OCI-LY7 (cell line): ENCODE measurements around the gene CNOT4. TPM values are rescaled to one million over a fixed set of nuclear protein-coding genes. Genes with fewer than 3 reads are reported as not detected.

Experiments
- BruUV-seq: library from RNA; stranded (reverse); fragments of 400-500 nt; replicated peaks from 2 replicates; lab custom pipeline; 2021; lab: Mats Ljungman, UMichigan
- CTCF ChIA-PET: fragments of 300-600 bp; sonication (Branson Sonifier 250); formaldehyde crosslinking; loops from one replicate; lab custom pipeline; 2022; ENCODE audit warnings: antibody characterized with exemption; ENCODE audit not compliant: unreplicated experiment; lab: Charles Lee
- POLR2A ChIA-PET: fragments of 300-600 bp; sonication (Branson Sonifier 250); formaldehyde crosslinking; loops from one replicate; lab custom pipeline; 2022; ENCODE audit warnings: antibody characterized with exemption; lab: Charles Lee
- DNase-seq: peaks from one replicate; pipeline ENCODE4 v3.0.0-alpha.2; 2015; ENCODE audit warnings: low spot score
- H2AFZ ChIP-seq: fragments of 200-600 bp; sonication (generic), shearing (Covaris generic); 2 replicates; pipeline ENCODE4 v1.6.1; 2014; ENCODE audit warnings: mild to moderate bottlenecking, antibody characterized with exemption, low read length, moderate library complexity
- H3K27ac ChIP-seq: fragments of 200-600 bp; sonication (generic); 2 replicates; pipeline ENCODE4 v1.5.1; 2014; ENCODE audit warnings: mixed run types, low read depth, mild to moderate bottlenecking, moderate library complexity, low read length, inconsistent platforms; ENCODE audit not compliant: poor library complexity, severe bottlenecking
- H3K36me3 ChIP-seq: fragments of 200-600 bp; sonication (generic); 2 replicates; pipeline ENCODE4 v1.6.1; 2014; ENCODE audit warnings: mild to moderate bottlenecking, antibody characterized with exemption, low read length, moderate library complexity, mixed read lengths; ENCODE audit not compliant: insufficient read depth
- H3K4me1 ChIP-seq: fragments of 200-600 bp; sonication (generic); 2 replicates; pipeline ENCODE4 v1.5.1; 2014; ENCODE audit warnings: mild to moderate bottlenecking, low read length; ENCODE audit not compliant: insufficient read depth, poor library complexity, severe bottlenecking
- H3K4me2 ChIP-seq: fragments of 200-600 bp; sonication (generic); 2 replicates; pipeline ENCODE4 v1.6.1; 2014; ENCODE audit warnings: mild to moderate bottlenecking, low read length
- H3K4me3 ChIP-seq: fragments of 200-600 bp; sonication (generic); 2 replicates; pipeline ENCODE4 v1.5.1; 2014; ENCODE audit warnings: mild to moderate bottlenecking, low read depth, low read length; ENCODE audit not compliant: poor library complexity, severe bottlenecking
- H3K79me2 ChIP-seq: fragments of 200-600 bp; sonication (generic); 2 replicates; pipeline ENCODE4 v1.6.1; 2016; ENCODE audit warnings: low read depth, mild to moderate bottlenecking, low read length, moderate library complexity, mixed read lengths; ENCODE audit not compliant: insufficient read depth
- H3K9me2 ChIP-seq: fragments of 200-600 bp; sonication (generic); 2 replicates; pipeline ENCODE4 v1.6.1; 2016; ENCODE audit warnings: mild to moderate bottlenecking, low read length, mixed read lengths; ENCODE audit not compliant: insufficient read depth
- H3K9me3 ChIP-seq: fragments of 200-600 bp; sonication (generic); 2 replicates; pipeline ENCODE4 v1.6.1; 2014; ENCODE audit warnings: mild to moderate bottlenecking, mixed run types, low read length, mixed read lengths
- H4K20me1 ChIP-seq: fragments of 200-600 bp; sonication (generic); 2 replicates; pipeline ENCODE4 v1.6.1; 2014; ENCODE audit warnings: mild to moderate bottlenecking, antibody characterized with exemption, low read length, moderate library complexity, mixed read lengths; ENCODE audit not compliant: insufficient read depth
- CTCF ChIP-seq: fragments of 200-600 bp; sonication (generic); conservative IDR thresholded peaks from 2 replicates; pipeline ENCODE4 v1.5.1; 2014; ENCODE audit warnings: mild to moderate bottlenecking, antibody characterized with exemption, low read length, moderate library complexity, mixed read lengths
- EZH2phosphoT487 ChIP-seq: fragments of 200-600 bp; sonication (generic); IDR thresholded peaks from 2 replicates; pipeline ENCODE4 v1.6.1; 2018; ENCODE audit warnings: low read depth, borderline replicate concordance, mild to moderate bottlenecking, mixed run types, antibody characterized with exemption, low read length, moderate library complexity, mixed read lengths
- intact Hi-C: fragments of 100-400 bp; cut with micrococcal nuclease; formaldehyde crosslinking; loops from one replicate; pipeline ENCODE4 v1.10.0; 2022; ENCODE audit not compliant: unreplicated experiment
- total RNA-seq, 2 experiments: library from RNA; depleted of rRNA in 1 of 2; stranded (reverse); fragments of >200 nt in 1 of 2; shearing (Covaris generic) in 1 of 2; gene quantifications; 2 replicates each; pipeline ENCODE4 v1.2.3, GENCODE V29; 2014 to 2022

CNOT4 gene
- total RNA-seq, 2 experiments from 2014 or later = 18.7 to 21.9 TPM

GRCh38 chr7:135403302-135403701 is 106.6 kb downstream of the CNOT4 start:
- Histone ChIP-seq H3K27ac (no peak overlapping the region), H4K20me1 (no peaks in the 10 kb centered on the region), H3K9me2 (no peaks in the 10 kb centered on the region), H2AFZ (no peak overlapping the region), H3K36me3 (peaks cover 14% of the 10 kb centered on the region; the same call in 1 of the 2 replicates), H3K4me2 (no peak overlapping the region), H3K4me3 (no peak overlapping the region), H3K4me1 (no peaks in the 10 kb centered on the region), H3K79me2 (no peaks in the 10 kb centered on the region), H3K9me3 (no peaks in the 10 kb centered on the region)
- ChIA-PET POLR2A (interaction anchor here (0.6 kb wide), 1 partner anchor 21 kb away, joined by 3 read pairs; no protein-coding TSS in a partner anchor), CTCF (no interaction called here)
- intact Hi-C loops = no loop called here
- no TSS peak for BruUV-seq
- no peak for DNase-seq
- TF ChIP-seq CTCF = no peak
- no peak for TF ChIP-seq EZH2phosphoT487

GRCh38 chr7:135397689-135398088 is 112.2 kb downstream of the CNOT4 start:
- Histone ChIP-seq H3K27ac (no peak overlapping the region), H3K9me2 (no peaks in the 10 kb centered on the region), H3K9me3 (no peaks in the 10 kb centered on the region), H3K4me3 (no peak overlapping the region), H3K36me3 (peaks cover 22% of the 10 kb centered on the region), H3K79me2 (no peaks in the 10 kb centered on the region), H3K4me2 (no peak overlapping the region), H4K20me1 (no peaks in the 10 kb centered on the region), H3K4me1 (no peaks in the 10 kb centered on the region), H2AFZ (no peak overlapping the region)
- BruUV-seq = no TSS peak
- no peak for TF ChIP-seq EZH2phosphoT487
- no peak for TF ChIP-seq CTCF
- CTCF ChIA-PET = no interaction called here
- intact Hi-C loops = no loop called here
- POLR2A ChIA-PET = interaction anchor here (0.7 kb wide), 1 partner anchor 1991 kb away, joined by 3 read pairs; no protein-coding TSS in a partner anchor
- DNase-seq = no peak

- H4K20me1 ChIP-seq = no peaks in the 10 kb centered on the region
- no peak overlapping the region for H3K27ac ChIP-seq
- H3K4me1 ChIP-seq = peaks cover 6% of the 10 kb centered on the region
- no peaks in the 10 kb centered on the region for H3K9me2 ChIP-seq
- BruUV-seq = no TSS peak
- intact Hi-C loops = no loop called here
- no peak overlapping the region for H3K4me3 ChIP-seq
- no peak overlapping the region for H2AFZ ChIP-seq
- no peak for DNase-seq
- POLR2A ChIA-PET = interaction anchor here (0.5 kb wide), 1 partner anchor 500 kb away, joined by 5 read pairs; no protein-coding TSS in a partner anchor
- CTCF ChIA-PET = no interaction called here
- no peaks in the 10 kb centered on the region for H3K9me3 ChIP-seq
- TF ChIP-seq CTCF (no peak), EZH2phosphoT487 (no peak)
- H3K4me2 ChIP-seq = no peak overlapping the region
- no peaks in the 10 kb centered on the region for H3K79me2 ChIP-seq
- peaks cover 51% of the 10 kb centered on the region for H3K36me3 ChIP-seq
Measured at GRCh38 chr7:135392701-135393100, 117.2 kb downstream of the CNOT4 start.
